HG03159 (cell line): ENCODE data around the gene NTNG2.
"Not testable (repeated sequence)": the region's sequence is repeated elsewhere in the genome, so short reads cannot be mapped to it uniquely, and the experiment has no call there.

Experiments used
- ATAC-seq: cut with Tn5 transposase; IDR thresholded peaks from one replicate; pipeline ENCODE4 v1.9.1; 2021; ENCODE audit warnings: mild to moderate bottlenecking, moderate library complexity; ENCODE audit not compliant: unreplicated experiment

The NTNG2 gene

GRCh38 chr9:132247942-132248341, 86.1 kb downstream of the NTNG2 start:
- no peak for ATAC-seq

GRCh38 chr9:132249123-132249522, 87.3 kb downstream of the NTNG2 start:
- ATAC-seq = no peak

- ATAC-seq = no peak
These were observed 87.8 kb downstream of the NTNG2 start for GRCh38 chr9:132249690-132250089.

GRCh38 chr9:132250324-132251262, 88.7 kb downstream of the NTNG2 start:
- ATAC-seq = no peak

- no peak for ATAC-seq
These were observed 99.0 kb downstream of the NTNG2 start for GRCh38 chr9:132260846-132261245.

GRCh38 chr9:132266017-132266416, 104.2 kb downstream of the NTNG2 start:
- no peak for ATAC-seq

- no peak for ATAC-seq
These were observed 105.8 kb downstream of the NTNG2 start for GRCh38 chr9:132267660-132268059.

GRCh38 chr9:132268725-132269352, 107.0 kb downstream of the NTNG2 start:
- ATAC-seq = no peak

- not testable (repeated sequence) for ATAC-seq
These were observed 108.1 kb downstream of the NTNG2 start for GRCh38 chr9:132269704-132270516.

GRCh38 chr9:132274861-132275260, 113.0 kb downstream of the NTNG2 start:
- ATAC-seq = no peak

- no peak for ATAC-seq
These were observed 121.3 kb downstream of the NTNG2 start for GRCh38 chr9:132283165-132283564.

GRCh38 chr9:132283863-132284262, 122.0 kb downstream of the NTNG2 start:
- no peak for ATAC-seq

- ATAC-seq = no peak
These were observed 125.5 kb downstream of the NTNG2 start for GRCh38 chr9:132287256-132287760.

- ATAC-seq = no peak
These were observed 126.5 kb downstream of the NTNG2 start for GRCh38 chr9:132288361-132288760.

- ATAC-seq = no peak
These were observed 127.1 kb downstream of the NTNG2 start for GRCh38 chr9:132288966-132289365.

- ATAC-seq = no peak
These were observed 131.4 kb downstream of the NTNG2 start for GRCh38 chr9:132293145-132293721.
